SK-N-SH treated with all-trans-retinoic acid at 6 μM for 48 hours (cell line): ENCODE results near the gene DLX5.

Source experiments
- ESRRG ChIP-seq: fragments of 250-450 bp; sonication (Bioruptor Pico); IDR thresholded peaks from 2 replicates; pipeline ENCODE4 v1.6.1; 2021; ENCODE audit warnings: mild to moderate bottlenecking
- ISL1 ChIP-seq: fragments of 250-450 bp; sonication (Bioruptor Pico); IDR thresholded peaks from 2 replicates; pipeline ENCODE4 v2.1.2; 2022; ENCODE audit warnings: mild to moderate bottlenecking, moderate library complexity
- RARB ChIP-seq: fragments of 250-450 bp; sonication (Bioruptor Pico); IDR thresholded peaks from 2 replicates; pipeline ENCODE4 v1.8.0; 2021; ENCODE audit warnings: mild to moderate bottlenecking, moderate library complexity
- SNAI2 ChIP-seq: fragments of 250-450 bp; sonication (Bioruptor Pico); IDR thresholded peaks from 2 replicates; pipeline ENCODE4 v1.5.0; 2020; ENCODE audit warnings: mild to moderate bottlenecking, moderate library complexity
- ZFP3 ChIP-seq: fragments of 250-450 bp; sonication (Bioruptor Pico); IDR thresholded peaks from 2 replicates; pipeline ENCODE4 v1.5.0; 2020; ENCODE audit warnings: mild to moderate bottlenecking, moderate library complexity
- ZFP30 ChIP-seq: fragments of 450-650 bp; formaldehyde crosslinking; IDR thresholded peaks from 2 replicates; pipeline ENCODE4 v1.5.0; 2022; ENCODE audit warnings: mild to moderate bottlenecking, moderate library complexity
- ZNF565 ChIP-seq: fragments of 450-650 bp; formaldehyde crosslinking; conservative IDR thresholded peaks from 2 replicates; pipeline ENCODE4 v1.5.0; 2020; ENCODE audit warnings: low read depth, mild to moderate bottlenecking, moderate library complexity
- TF ChIP-seq, protein P1 (sequence below): fragments of 250-450 bp; sonication (Bioruptor Pico); IDR thresholded peaks from 2 replicates; pipeline ENCODE4 v1.8.0; 2020; ENCODE audit warnings: mild to moderate bottlenecking, moderate library complexity, borderline replicate concordance
- TF ChIP-seq, protein P2 (sequence below): fragments of 250-450 bp; sonication (Bioruptor Pico); IDR thresholded peaks from 2 replicates; pipeline ENCODE4 v1.5.1; 2020; ENCODE audit warnings: low read depth, mild to moderate bottlenecking, moderate library complexity

DNA sequence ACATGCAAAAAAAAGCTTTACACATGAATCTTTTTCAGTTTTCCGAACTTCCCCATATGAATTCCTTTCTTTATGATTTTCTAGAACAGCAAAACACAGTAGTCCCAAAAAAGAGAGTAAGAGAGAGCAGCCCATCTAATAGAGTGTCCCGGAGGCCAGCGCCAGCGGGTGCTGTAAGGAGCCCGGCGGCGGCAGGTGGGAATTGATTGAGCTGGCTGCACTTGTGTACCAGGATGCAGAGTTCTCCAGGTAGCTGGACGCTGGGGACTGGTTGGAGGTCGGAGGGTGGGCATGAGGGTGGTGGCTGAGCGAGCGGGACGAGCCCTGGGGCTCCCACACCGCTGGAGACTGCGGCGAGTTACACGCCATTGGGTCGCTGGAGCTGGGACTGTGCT, 4.0 kb downstream of the DLX5 start:
- TF ChIP-seq, protein P1, sequence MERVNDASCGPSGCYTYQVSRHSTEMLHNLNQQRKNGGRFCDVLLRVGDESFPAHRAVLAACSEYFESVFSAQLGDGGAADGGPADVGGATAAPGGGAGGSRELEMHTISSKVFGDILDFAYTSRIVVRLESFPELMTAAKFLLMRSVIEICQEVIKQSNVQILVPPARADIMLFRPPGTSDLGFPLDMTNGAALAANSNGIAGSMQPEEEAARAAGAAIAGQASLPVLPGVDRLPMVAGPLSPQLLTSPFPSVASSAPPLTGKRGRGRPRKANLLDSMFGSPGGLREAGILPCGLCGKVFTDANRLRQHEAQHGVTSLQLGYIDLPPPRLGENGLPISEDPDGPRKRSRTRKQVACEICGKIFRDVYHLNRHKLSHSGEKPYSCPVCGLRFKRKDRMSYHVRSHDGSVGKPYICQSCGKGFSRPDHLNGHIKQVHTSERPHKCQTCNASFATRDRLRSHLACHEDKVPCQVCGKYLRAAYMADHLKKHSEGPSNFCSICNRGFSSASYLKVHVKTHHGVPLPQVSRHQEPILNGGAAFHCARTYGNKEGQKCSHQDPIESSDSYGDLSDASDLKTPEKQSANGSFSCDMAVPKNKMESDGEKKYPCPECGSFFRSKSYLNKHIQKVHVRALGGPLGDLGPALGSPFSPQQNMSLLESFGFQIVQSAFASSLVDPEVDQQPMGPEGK, result no peak
- no peak for TF ChIP-seq ISL1 (CRISPR knock-in tag)
- TF ChIP-seq RARB, result no peak
- TF ChIP-seq ZFP3 (CRISPR knock-in tag), result no peak
- TF ChIP-seq ZFP30 (CRISPR knock-in tag), result no peak
- no peak for TF ChIP-seq ESRRG (CRISPR knock-in tag)
- no peak for TF ChIP-seq SNAI2 (CRISPR knock-in tag)
- TF ChIP-seq, protein P2, sequence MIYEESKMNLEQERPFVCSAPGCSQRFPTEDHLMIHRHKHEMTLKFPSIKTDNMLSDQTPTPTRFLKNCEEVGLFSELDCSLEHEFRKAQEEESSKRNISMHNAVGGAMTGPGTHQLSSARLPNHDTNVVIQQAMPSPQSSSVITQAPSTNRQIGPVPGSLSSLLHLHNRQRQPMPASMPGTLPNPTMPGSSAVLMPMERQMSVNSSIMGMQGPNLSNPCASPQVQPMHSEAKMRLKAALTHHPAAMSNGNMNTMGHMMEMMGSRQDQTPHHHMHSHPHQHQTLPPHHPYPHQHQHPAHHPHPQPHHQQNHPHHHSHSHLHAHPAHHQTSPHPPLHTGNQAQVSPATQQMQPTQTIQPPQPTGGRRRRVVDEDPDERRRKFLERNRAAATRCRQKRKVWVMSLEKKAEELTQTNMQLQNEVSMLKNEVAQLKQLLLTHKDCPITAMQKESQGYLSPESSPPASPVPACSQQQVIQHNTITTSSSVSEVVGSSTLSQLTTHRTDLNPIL (CRISPR knock-in tag), result no peak
- TF ChIP-seq ZNF565 (CRISPR knock-in tag), result no peak
